ENCODE data around the gene NTM. TPM values are rescaled to one million over a fixed set of nuclear protein-coding genes. Genes with fewer than 3 reads are reported as not detected.

NTM gene
- total RNA-seq, 4 donors from 2014 or later: 3.6 to 11.8 (median 7.8) TPM

DNA sequence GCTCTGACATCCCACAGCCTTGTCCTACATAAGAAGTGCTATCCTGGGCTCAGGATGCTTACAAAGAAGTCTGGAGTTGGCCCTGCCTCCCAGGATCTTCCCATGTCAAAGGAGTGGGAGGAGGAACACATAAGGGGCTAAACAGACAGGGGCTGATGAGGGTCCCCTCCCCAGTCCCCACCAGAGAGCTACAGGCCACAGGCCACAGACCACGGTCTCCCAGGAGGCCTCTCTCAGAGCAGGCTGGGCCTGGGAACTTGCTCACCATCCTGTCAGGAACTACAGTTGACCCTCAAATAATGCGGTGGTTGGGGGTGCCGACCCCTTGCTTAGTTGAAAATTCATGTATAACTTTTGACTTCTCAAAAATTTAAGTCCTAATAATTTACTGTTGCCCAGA is 315.5 kb downstream of the NTM start:
- TF ChIP-seq POLR2A (IDR thresholded peaks at IDR 0.05) (no peak), POLR2AphosphoS5 (IDR thresholded peaks at IDR 0.05) (no peak), EP300 (IDR thresholded peaks at IDR 0.05) (no peak), CTCF (IDR thresholded peaks at IDR 0.05) (no peak)
- no peak overlapping the region for H3K27ac ChIP-seq
- H3K27me3 ChIP-seq: peaks cover 78% of the 10 kb centered on the region
- no peak overlapping the region for H3K4me3 ChIP-seq
- ATAC-seq: no peak
- WGBS, 2 donors (ENCODE audit: low coverage in 1 of 2): 92 to 100% methylated on average over 2 of the region's 3 CpGs
- no peaks in the 10 kb centered on the region for H3K36me3 ChIP-seq
- H3K4me1 ChIP-seq: peaks cover 0 to 9% (median 4%) of the 10 kb centered on the region in 3 donors
- H3K9me3 ChIP-seq: no peaks in the 10 kb centered on the region

GRCh38 chr11:131686836-131687235 is 316.4 kb downstream of the NTM start:
- TF ChIP-seq POLR2A (IDR thresholded peaks at IDR 0.05): no peak
- Histone ChIP-seq H3K36me3 (no peaks in the 10 kb centered on the region), H3K27ac (no peak overlapping the region), H3K4me3 (no peak overlapping the region), H3K4me1 (peaks cover 0 to 15% (median 4%) of the 10 kb centered on the region in 3 donors), H3K27me3 (peaks cover 87% of the 10 kb centered on the region), H3K9me3 (no peaks in the 10 kb centered on the region)
- WGBS, 2 donors (ENCODE audit: low coverage in 1 of 2): 93 to 100% methylated on average over 1 to 3 of the region's 9 CpGs
- ATAC-seq: no peak

GRCh38 chr11:131687291-131688047 is 317.1 kb downstream of the NTM start:
- peaks cover 0 to 16% (median 4%) of the 10 kb centered on the region in 3 donors for H3K4me1 ChIP-seq
- H3K36me3 ChIP-seq: no peaks in the 10 kb centered on the region
- H3K9me3 ChIP-seq: no peaks in the 10 kb centered on the region
- WGBS, 2 donors (ENCODE audit: low coverage in 1 of 2): 50 to 95% methylated on average over 2 to 4 of the region's 30 CpGs
- no peak for ATAC-seq
- peaks cover 86% of the 10 kb centered on the region for H3K27me3 ChIP-seq
- no peak for TF ChIP-seq POLR2A (IDR thresholded peaks at IDR 0.05)
- no peak for TF ChIP-seq EP300 (IDR thresholded peaks at IDR 0.05)
- TF ChIP-seq CTCF (IDR thresholded peaks at IDR 0.05): no peak
- no peak for TF ChIP-seq POLR2AphosphoS5 (IDR thresholded peaks at IDR 0.05)
- H3K27ac ChIP-seq: no peak overlapping the region
- peak overlapping the region in 1 of 2 donors; percentile 23 for H3K4me3 ChIP-seq

DNA sequence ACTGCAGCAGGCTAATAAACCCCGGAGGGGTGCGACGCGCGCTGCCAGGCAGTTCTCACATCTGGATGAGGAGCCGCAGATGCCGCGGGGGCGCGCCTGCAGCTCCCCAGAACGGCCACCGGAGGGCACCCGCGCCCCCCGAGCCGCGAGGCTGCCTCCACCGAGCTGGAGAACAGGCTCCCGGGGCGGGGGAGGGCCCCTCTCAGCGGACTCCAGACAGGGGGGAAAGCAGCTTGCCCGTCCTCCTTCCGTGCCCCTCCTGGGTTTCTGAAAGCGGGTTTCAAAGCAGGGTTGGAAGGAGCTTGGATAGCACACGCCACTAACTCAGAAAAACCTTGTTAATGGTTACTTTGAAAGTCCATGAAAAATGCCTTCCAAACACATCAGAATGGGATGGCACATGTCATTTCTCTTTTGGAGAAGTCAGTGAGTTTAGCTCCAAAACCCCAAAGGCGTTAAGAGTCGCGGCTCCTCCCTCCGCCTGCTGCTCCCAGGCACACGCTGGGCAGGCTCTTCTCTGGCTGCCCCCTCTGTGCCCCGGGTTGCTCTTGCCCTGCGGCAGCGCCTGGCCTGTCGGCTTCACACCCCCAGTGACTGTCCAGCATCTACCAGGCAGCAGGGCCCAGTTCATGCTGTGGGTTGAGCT is 317.8 kb downstream of the NTM start:
- Histone ChIP-seq H3K27me3 (peaks cover 79% of the 10 kb centered on the region), H3K4me1 (peaks cover 0 to 16% (median 4%) of the 10 kb centered on the region in 3 donors), H3K36me3 (no peaks in the 10 kb centered on the region), H3K4me3 (peak overlapping the region in 1 of 2 donors; percentile 23), H3K27ac (no peak overlapping the region), H3K9me3 (no peaks in the 10 kb centered on the region)
- TF ChIP-seq POLR2AphosphoS5 (IDR thresholded peaks at IDR 0.05): no peak
- TF ChIP-seq CTCF (IDR thresholded peaks at IDR 0.05): peak in 3 of 4 experiments; percentile 67 to 95 (median 74)
- whole genome bisulfite sequencing, 2 donors (ENCODE audit: low coverage in 1 of 2): 20 to 40% methylated on average over 2 to 3 of the region's 34 CpGs
- peak; percentile 69 for ATAC-seq

GRCh38 chr11:131689049-131689925 is 318.9 kb downstream of the NTM start:
- Histone ChIP-seq H3K27ac (no peak overlapping the region), H3K36me3 (no peaks in the 10 kb centered on the region), H3K4me1 (peaks cover 0 to 16% (median 4%) of the 10 kb centered on the region in 3 donors), H3K4me3 (no peak overlapping the region), H3K9me3 (no peaks in the 10 kb centered on the region), H3K27me3 (peaks cover 68% of the 10 kb centered on the region)
- no peak for ATAC-seq
- WGBS, 2 donors (ENCODE audit: low coverage in 1 of 2): 66 to 92% methylated on average over 2 to 5 of the region's 10 CpGs
- TF ChIP-seq EP300 (IDR thresholded peaks at IDR 0.05) (no peak), POLR2A (IDR thresholded peaks at IDR 0.05) (no peak), CTCF (IDR thresholded peaks at IDR 0.05) (no peak), POLR2AphosphoS5 (IDR thresholded peaks at IDR 0.05) (no peak)
